ENCODE measurements around the gene SCARB1.

The SCARB1 gene

DNA sequence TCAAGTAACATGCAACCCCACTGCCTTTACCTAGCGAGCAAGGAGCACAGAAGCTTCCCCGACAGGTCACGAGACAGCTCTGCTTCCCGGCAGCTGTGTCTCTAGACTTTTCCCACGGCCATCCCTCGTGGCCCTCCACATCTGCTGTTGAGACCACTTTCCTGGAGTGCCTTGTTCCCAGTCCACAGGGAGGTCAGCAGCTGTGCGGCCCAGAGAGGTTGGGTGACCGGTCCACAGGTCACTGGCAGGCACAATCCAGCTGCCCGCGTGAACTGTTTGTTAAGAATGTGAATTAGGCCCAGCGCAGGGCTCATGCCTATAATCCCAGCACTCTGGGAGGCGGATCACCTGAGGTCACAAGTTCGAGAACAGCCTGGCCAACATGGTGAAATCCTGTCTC is 71.5 kb downstream of the SCARB1 start:
- DNase-seq = no peak

DNA sequence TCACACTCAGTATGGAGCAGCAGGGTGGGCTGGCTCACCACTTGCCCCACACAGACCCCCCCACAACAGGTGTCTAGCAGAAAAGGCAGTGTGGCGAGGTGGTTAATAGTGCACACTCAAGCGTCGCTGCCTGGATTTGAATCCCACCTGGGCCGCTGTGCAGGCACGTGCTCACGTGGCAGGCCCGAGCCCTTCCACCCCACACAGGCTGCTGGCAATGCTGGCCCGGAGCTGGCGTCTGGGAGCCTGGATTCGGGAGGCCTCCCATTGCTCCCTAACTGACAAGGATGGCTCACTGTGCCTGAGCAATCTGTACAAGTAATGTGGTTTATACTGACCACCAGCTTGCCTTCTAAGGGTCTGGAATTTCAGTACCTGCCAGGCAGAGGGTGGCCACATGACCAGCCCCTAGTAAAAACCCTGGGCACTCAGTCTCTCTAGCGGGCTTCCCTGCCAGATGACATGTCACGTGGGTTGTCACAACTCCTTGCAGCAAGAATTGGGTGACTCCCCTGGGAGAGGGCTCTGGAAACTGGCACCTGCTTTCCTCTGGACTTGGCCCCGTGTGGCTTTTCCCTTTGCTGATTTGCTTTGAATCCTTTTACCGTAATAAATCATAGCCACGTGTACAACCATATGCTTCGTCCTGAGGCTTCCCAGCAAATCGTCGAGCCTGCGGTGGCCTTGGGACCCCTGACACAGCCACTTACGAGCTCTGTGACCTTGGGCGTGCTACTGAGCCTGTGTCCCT is 72.8 kb downstream of the SCARB1 start:
- no peak for DNase-seq

GRCh38 chr12:124788936-124789555 is 74.6 kb downstream of the SCARB1 start:
- no peak for DNase-seq

- DNase-seq = no peak
Observed at GRCh38 chr12:124786061-124786964, 77.4 kb downstream of the SCARB1 start.

DNA sequence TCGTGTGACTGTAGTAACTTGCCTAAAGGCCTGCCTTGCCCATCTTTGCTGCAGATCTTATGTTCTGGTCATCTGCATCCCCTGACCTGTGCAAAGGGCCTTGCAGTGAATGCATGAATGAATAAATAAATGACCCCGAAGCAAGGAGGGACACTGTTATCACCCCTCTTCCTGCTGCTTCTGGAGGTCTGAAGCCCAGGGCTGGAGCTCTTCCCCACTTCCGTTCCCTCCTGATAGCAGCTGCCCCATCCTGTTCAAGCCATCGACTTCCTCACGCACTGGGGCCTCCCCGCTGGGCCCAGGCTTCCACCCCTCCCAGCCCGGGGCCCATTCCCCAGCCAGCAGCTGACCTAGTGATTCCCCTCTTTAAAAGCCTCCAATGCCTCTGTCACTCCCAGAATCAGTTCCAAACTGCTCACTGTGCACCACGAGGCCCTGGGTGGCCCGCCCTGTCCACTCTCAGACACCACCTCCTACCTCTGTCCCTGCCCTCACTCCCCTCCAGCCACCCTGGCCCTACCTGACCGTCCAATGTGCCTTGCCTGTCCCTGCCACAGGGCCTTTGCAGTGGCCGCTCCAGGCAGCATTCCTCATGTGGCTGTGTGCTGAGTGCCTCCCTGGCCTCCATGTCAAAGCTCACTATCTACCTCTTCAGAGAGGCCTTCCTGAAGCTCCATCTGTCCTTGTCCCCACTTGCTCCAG is 78.6 kb downstream of the SCARB1 start:
- no peak for DNase-seq

- DNase-seq = no peak
Observed at GRCh38 chr12:124783087-124783486, 80.6 kb downstream of the SCARB1 start.

DNA sequence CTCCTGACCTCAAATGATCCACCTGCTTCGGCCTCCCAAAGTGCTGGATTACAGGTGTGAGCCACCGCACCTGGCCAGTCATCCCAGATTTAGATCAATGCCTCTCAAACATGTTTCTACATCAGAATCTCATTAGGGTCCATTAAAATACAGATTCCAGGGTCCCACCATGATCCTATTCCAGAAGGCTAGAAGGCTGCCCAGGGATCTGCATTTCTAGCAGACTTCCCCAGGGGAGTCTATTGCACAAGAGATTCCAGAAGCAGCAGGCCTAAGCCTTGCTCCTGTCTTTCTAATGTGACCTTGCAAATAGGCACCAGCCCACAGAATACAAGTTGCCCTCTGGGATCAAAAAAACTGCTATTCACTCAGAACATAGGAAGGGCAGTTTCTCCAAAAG is 81.5 kb downstream of the SCARB1 start:
- DNase-seq = no peak

DNA sequence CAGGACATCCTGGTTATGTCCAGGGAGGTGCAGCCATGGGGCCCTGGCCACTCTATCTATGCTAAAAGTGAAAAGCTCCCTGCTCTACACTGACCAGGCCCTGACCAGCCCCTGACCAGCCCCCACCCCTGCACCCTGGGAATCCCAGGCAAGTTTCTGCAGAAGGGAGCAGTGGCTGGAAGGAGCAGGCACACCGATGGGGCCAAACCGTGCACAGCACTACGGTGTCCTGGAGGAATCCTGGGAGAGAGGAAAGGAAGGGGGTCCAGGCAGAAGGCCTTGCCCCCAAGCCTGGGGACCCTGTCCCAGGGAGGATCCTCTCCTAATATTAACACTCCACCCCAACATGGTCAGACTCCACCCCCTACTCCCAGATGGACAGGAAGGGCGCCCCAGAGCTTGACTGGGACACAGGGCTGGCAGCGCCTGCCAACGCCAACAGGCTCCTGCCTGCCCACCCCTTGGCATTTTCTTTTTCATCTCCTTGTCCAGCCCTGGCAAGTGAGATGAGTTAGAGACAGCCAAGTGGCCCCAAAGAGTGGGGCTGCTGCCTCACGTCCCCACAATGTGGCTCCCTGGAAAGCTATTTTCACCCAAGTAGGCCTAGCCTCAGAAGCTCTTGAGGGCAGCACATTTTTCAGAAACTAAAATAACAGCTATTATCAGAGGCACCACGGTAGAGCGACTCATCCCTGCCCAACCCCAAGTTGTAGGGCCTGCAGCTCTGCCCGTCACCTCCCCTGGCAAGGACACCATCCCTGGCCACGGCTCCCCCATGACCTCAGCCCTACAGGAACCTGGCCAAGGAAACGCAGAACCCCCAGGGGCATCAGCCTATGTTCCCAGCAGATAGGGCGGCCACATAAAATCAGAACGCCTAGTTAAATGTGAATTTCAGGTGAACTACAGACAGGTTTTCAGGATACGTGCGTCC is 82.6 kb downstream of the SCARB1 start:
- DNase-seq = no peak

- no peak for DNase-seq
Observed at GRCh38 chr12:124780336-124780735, 83.3 kb downstream of the SCARB1 start.

GRCh38 chr12:124779161-124780141 is 84.2 kb downstream of the SCARB1 start:
- no peak for DNase-seq

- DNase-seq = peak in 1 of 5 donors; percentile 22
Observed at GRCh38 chr12:124778411-124778810, 85.3 kb downstream of the SCARB1 start.

GRCh38 chr12:124777399-124778372 is 86.0 kb downstream of the SCARB1 start:
- DNase-seq = no peak

DNA sequence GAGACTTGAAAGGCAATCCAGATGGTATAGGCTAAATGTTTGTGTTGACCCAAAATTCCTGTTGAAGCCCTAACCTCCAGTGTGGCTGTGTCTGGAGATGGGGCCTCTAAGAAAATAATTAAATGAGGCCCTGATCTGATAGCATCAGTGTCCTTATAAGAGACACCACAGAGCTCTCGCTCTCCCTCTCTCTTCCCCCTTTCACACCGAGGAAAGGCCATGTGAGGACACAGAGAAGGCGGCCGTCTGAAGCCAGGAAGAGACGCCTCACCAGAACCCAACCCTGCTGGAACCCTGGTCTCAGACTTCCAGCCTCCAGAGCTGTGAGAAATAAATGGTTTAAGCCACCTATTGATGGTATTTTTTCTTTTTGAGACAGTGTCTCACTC is 87.5 kb downstream of the SCARB1 start:
- DNase-seq = no peak

DNA sequence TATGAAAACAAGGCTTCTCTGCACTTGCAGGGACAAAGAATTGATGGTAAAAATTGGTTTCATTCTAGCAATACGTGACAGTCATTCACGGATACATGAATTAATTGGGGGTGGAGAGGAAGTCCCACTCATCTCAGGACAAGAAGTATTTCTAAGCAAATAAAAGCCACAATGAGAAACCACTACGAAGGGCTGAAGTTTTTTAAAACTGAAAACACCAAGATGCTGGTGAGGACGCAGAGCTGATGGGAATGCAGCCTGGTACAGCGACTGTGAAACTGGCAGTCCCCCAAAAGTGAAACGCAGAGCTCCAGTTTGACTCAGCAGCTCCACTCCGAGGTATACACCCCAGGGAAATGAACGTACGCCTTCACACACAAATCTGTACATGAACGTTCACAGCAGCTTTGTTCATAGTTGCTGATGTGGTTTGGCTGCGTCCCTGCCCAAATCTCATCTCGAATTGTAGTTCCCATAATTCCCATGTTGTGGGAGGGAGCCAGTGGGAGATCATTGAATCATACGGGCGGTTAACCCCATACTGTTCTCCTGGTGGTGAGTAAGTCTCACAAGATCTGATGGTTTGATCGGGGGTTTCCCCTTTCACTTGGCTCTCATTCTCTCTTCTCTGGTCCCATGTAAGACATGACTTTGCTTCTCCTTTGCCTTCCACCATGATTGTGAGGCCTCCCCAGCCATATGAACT is 89.0 kb downstream of the SCARB1 start:
- DNase-seq = peak in 2 of 5 donors; percentile 23 to 96

DNA sequence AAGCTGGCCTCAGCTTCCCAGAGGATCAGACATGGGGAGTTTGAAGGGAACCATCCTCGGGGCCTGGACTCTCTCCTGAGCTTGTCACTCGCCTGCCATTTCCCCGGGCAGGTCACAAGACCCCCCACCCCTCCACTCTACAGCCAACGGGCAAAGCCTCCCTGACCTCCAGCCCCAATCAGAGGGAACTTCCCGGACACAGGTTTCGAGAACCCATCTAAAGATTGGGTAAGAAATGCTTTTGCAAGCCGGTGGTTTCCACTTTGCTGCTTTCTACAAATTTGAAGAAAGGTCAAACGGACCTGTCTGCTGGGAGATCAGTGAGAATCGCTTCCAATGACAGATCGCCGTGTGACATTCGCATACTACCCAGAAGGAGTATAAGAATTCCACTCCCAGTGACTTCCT is 89.6 kb downstream of the SCARB1 start:
- DNase-seq = no peak

DNA sequence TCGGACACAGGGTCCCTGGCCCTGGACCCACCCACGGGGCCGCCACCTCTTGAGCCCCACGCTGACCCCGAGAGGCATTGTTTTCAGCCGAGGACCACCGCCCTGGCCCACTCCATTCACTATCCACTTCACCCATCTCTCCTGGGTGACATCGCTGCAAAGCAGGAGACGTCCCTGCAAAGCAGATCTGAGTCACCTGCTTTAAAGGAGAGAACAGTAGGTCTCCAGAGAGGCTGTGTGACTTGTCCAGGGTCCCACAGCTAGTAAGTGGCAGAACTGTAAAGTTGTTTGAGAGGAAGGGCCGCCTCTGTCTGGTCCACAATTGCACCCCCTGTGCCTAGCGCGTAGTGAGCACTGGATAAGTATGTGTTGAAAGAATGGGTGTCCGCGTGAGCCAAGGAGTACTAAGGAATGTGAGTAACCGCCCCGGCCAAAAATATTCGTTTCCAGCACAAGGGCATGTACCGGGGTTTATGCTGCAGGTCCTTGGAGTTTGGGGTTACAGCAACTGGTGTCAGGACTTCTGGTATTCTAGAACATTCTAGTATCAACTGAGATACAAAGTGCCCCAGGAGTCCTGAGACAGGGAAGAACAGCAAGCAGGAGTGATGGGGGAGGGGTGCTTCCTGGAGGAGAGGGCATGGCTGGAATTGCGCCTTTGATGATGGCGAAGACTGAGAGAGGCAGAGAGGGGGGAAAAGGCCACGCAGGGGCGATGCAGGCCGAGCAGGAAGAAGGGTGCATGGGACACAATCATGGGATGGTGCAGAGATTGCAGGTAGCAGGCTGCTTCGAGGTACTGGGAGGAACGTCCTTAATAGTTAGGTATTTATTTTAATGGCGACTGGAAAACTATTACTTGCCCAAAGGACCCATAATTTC is 91.1 kb downstream of the SCARB1 start:
- no peak for DNase-seq
